Activated CD8-positive, alpha-beta T cell treated with anti-CD3 and anti-CD28 coated beads, Interleukin-2, amount 10 ng/mL, durations not matched to agents 7 days and 5 days (primary cell): Measurements from ENCODE around the gene OR14A2. TPM values are rescaled to one million over a fixed set of nuclear protein-coding genes. Genes with fewer than 3 reads are reported as not detected.
"Not testable (repeated sequence)": the region's sequence is repeated elsewhere in the genome, so short reads cannot be mapped to it uniquely, and the experiment has no call there.

Experiments used
- ATAC-seq: fragments of 150-1000 bp; cut with Tn5 transposase; one replicate; pipeline ENCODE4 v1.10.0; 2021; ENCODE audit warnings: moderate library complexity
- CTCF ChIA-PET: fragments of 350-600 bp; sonication (Branson Sonifier 250); formaldehyde crosslinking; loops from one replicate; lab custom pipeline; 2021; ENCODE audit warnings: antibody characterized with exemption; lab: Charles Lee
- POLR2A ChIA-PET: fragments of 350-600 bp; sonication (Branson Sonifier 250); formaldehyde crosslinking; loops from one replicate; lab custom pipeline; 2021; ENCODE audit warnings: antibody characterized with exemption; lab: Charles Lee
- DNase-seq: peaks from one replicate; pipeline ENCODE4 v3.0.0-alpha.2; 2020
- H3K27ac Mint-ChIP-seq: one replicate; pipeline ENCODE4 v1.8.0; 2021; ENCODE audit warnings: mild to moderate bottlenecking, mixed read lengths
- H3K27me3 Mint-ChIP-seq: one replicate; pipeline ENCODE4 v1.8.0; 2021; ENCODE audit warnings: low read depth, mixed read lengths
- H3K36me3 Mint-ChIP-seq: one replicate; pipeline ENCODE4 v1.8.0; 2021; ENCODE audit warnings: low read depth, mixed read lengths
- H3K4me1 Mint-ChIP-seq: one replicate; pipeline ENCODE4 v1.8.0; 2021; ENCODE audit warnings: low read depth, mixed read lengths
- H3K4me3 Mint-ChIP-seq: one replicate; pipeline ENCODE4 v1.8.0; 2021; ENCODE audit warnings: mild to moderate bottlenecking, mixed read lengths
- H3K9me3 Mint-ChIP-seq: one replicate; pipeline ENCODE4 v1.8.0; 2022; ENCODE audit warnings: mixed read lengths; ENCODE audit not compliant: insufficient read depth
- total RNA-seq, 2 experiments: library from RNA; stranded (reverse); gene quantifications; one replicate each; pipeline ENCODE4 v1.2.3, GENCODE V29; 2021

Gene OR14A2
- total RNA-seq, 2 experiments from 2014 or later = not detected

DNA sequence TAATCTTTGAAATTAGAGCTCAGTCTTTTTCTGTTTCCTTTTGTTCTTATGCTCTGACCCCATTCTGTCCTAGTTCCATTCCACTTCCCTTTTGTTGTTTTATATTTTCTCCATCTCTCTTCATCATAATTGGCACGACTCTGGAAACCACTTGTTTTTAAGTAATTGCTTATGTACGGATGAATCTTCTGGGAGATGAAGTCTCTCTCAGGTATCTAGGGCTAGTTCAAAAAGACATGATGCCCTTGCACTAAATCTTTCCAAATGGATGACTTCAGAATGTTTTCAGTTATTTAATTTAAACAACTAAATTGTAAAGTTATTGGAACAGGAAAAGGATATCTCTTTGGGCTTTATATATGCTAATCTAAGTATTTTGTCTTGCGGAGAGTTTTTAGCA is 31.4 kb downstream of the OR14A2 start, which contains the start of gene OR6F1:
Gene OR6F1 (minus strand): TSS at position 101 of the 400 bp plus-strand sequence. CDS start 3,891 bp downstream, outside the sequence.
- DNase-seq = no peak
- ChIA-PET POLR2A (no interaction called here), CTCF (no interaction called here)
- no peaks in the 10 kb centered on the region for H3K27me3 Mint-ChIP-seq
- no peaks in the 10 kb centered on the region for H3K4me1 Mint-ChIP-seq
- ATAC-seq = no peak
- no peak within 1 kb of the TSS for H3K4me3 Mint-ChIP-seq
- H3K27ac Mint-ChIP-seq = no peak within 1 kb of the TSS
- no peaks in the 10 kb centered on the region for H3K36me3 Mint-ChIP-seq
- H3K9me3 Mint-ChIP-seq = no peaks in the 10 kb centered on the region

- POLR2A ChIA-PET = no interaction called here
- Mint-ChIP-seq H3K4me1 (no peaks in the 10 kb centered on the region), H3K27me3 (no peaks in the 10 kb centered on the region), H3K27ac (no peak overlapping the region), H3K36me3 (no peaks in the 10 kb centered on the region), H3K4me3 (no peak overlapping the region), H3K9me3 (no peaks in the 10 kb centered on the region)
- no peak for DNase-seq
- CTCF ChIA-PET = no interaction called here
- no peak for ATAC-seq
Measured at GRCh38 chr1:247713753-247714152, 34.2 kb downstream of the OR14A2 start.

DNA sequence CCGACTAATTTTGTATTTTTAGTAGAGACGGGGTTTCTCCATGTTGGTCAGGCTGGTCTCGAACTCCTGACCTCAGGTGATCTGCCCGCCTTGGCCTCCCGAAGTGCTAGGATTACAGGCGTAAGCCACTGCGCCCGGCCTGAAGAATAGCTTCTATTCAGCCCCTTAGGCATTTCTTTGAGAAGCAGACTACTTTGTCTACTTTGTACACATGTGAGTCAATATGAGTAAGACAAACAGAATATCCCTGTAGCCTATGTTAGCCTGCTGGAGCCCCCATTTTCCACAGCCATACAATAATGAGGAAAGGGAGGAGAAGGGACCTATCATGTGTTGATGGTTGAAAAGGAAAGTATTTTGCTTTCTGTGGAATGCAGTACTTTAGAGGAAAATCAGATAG is 37.3 kb downstream of the OR14A2 start:
- DNase-seq, CTCF ChIA-PET, H3K4me1 Mint-ChIP-seq, H3K27me3 Mint-ChIP-seq, H3K9me3 Mint-ChIP-seq, H3K27ac Mint-ChIP-seq, H3K4me3 Mint-ChIP-seq, H3K36me3 Mint-ChIP-seq, ATAC-seq, POLR2A ChIA-PET: not testable (repeated sequence)

GRCh38 chr1:247701338-247701737 is 46.6 kb downstream of the OR14A2 start:
- POLR2A ChIA-PET = no interaction called here
- Mint-ChIP-seq H3K27me3 (no peaks in the 10 kb centered on the region), H3K36me3 (no peaks in the 10 kb centered on the region), H3K4me3 (no peak overlapping the region), H3K9me3 (no peaks in the 10 kb centered on the region), H3K27ac (no peak overlapping the region), H3K4me1 (no peaks in the 10 kb centered on the region)
- CTCF ChIA-PET = interaction anchor here (0.6 kb wide), 1 partner anchor 20 kb away, joined by 3 read pairs; no protein-coding TSS in a partner anchor
- ATAC-seq (no peak), DNase-seq (no peak)

- peak; percentile 58 for ATAC-seq
- H3K27me3 Mint-ChIP-seq = no peaks in the 10 kb centered on the region
- POLR2A ChIA-PET = no interaction called here
Measured at GRCh38 chr1:247681288-247681897, 66.5 kb downstream of the OR14A2 start.

DNA sequence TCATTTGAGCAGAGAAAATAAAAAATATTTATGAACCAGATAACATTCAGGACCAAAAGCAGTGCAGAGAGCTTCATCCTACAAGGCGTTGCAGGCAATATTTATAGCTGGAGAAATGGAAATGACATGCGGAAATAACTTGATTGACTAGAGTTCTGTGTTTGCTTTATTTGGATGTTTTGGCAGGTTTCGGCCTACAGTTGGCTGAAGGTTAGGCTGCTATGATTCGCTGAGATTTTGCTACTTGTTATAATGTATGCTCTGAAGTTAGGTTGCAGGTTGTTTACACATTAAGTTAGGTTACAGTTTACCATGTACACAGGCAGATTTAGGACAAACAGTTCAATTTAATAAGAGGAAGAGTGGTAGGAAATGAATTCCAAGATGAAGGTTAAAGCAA is 67.8 kb downstream of the OR14A2 start:
- POLR2A ChIA-PET = no interaction called here

More at GRCh38 chr1:247681288-247681897, 66.5 kb downstream of the OR14A2 start:
- no peak overlapping the region for H3K27ac Mint-ChIP-seq
- no peaks in the 10 kb centered on the region for H3K9me3 Mint-ChIP-seq
- H3K4me1 Mint-ChIP-seq = no peaks in the 10 kb centered on the region
- CTCF ChIA-PET = interaction anchor here (0.6 to 1.4 kb wide), 3 partner anchors 12 to 34 kb away, joined by 3 to 4 read pairs (median 3); no protein-coding TSS in a partner anchor
- H3K36me3 Mint-ChIP-seq = no peaks in the 10 kb centered on the region
- peak; percentile 60 for DNase-seq
- H3K4me3 Mint-ChIP-seq = no peak overlapping the region

DNA sequence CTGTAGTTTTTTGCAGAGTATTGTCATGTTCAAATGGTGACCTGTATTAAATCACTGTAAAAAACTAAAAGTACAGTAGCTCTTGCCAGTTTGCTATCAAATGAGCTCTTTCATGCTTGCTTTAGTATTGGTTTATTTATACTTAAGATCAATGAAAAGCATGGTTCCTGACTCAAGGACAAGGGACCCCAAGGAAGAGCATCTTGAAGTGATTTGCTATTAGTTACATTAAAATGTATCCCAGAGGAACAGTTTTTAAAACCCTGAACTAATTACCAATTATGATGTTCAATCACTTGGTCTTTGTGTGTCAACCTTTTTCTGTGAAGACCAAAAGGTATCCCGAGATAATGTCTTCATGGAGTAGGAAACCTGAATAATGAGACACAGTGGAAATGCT is 68.3 kb downstream of the OR14A2 start, which contains the start of gene OR13G1:
Gene OR13G1 (minus strand): TSS at position 101 of the 400 bp plus-strand sequence. CDS start 6,698 bp downstream, outside the sequence.
- Mint-ChIP-seq H3K4me1 (no peaks in the 10 kb centered on the region), H3K27me3 (no peaks in the 10 kb centered on the region), H3K27ac (no peak within 1 kb of the TSS), H3K36me3 (no peaks in the 10 kb centered on the region), H3K4me3 (no peak within 1 kb of the TSS), H3K9me3 (no peaks in the 10 kb centered on the region)
- ATAC-seq (no peak), DNase-seq (no peak)
- ChIA-PET CTCF (no interaction called here), POLR2A (no interaction called here)

More for the DNA sequence above, 67.8 kb downstream of the OR14A2 start:
- ATAC-seq (no peak), DNase-seq (no peak)
- no peaks in the 10 kb centered on the region for H3K36me3 Mint-ChIP-seq
- H3K27ac Mint-ChIP-seq = no peak overlapping the region
- no peaks in the 10 kb centered on the region for H3K9me3 Mint-ChIP-seq
- H3K4me1 Mint-ChIP-seq = no peaks in the 10 kb centered on the region
- CTCF ChIA-PET = interaction anchor here (1.4 kb wide), 1 partner anchor 14 kb away, joined by 4 read pairs; no protein-coding TSS in a partner anchor
- H3K27me3 Mint-ChIP-seq = no peaks in the 10 kb centered on the region
- H3K4me3 Mint-ChIP-seq = no peak overlapping the region

Other genes with a start within 250 kb of the OR14A2 start
- not detected for gene OR2C3, start 211.7 kb downstream of the OR14A2 start, total RNA-seq
- gene GCSAML, start 199.0 kb downstream of the OR14A2 start, total RNA-seq = not detected
- gene OR2G2, start 159.8 kb downstream of the OR14A2 start, total RNA-seq = not detected
- not detected for gene OR2G3, start 142.6 kb downstream of the OR14A2 start, total RNA-seq
- not detected for gene OR13G1, start 68.4 kb downstream of the OR14A2 start, total RNA-seq
- not detected for gene OR6F1, start 31.5 kb downstream of the OR14A2 start, total RNA-seq
- gene OR14K1, start 9.5 kb downstream of the OR14A2 start, total RNA-seq = not detected
- not detected for gene OR1C1, start 12.4 kb upstream of the OR14A2 start, total RNA-seq
- not detected for gene OR14A16, start 76.0 kb upstream of the OR14A2 start, total RNA-seq
- not detected for gene OR11L1, start 93.8 kb upstream of the OR14A2 start, total RNA-seq
- under 1 TPM; 0.21 to 0.74 TPM for gene TRIM58, start 109.0 kb upstream of the OR14A2 start, total RNA-seq
- not detected for gene OR2W3, start 147.4 kb upstream of the OR14A2 start, total RNA-seq
- not detected for gene OR2T8, start 172.1 kb upstream of the OR14A2 start, total RNA-seq
- gene OR2AJ1, start 176.7 kb upstream of the OR14A2 start, total RNA-seq = not detected
- gene OR2L8, start 200.7 kb upstream of the OR14A2 start, total RNA-seq = under 1 TPM in 1 of 2 experiments, not detected in 1; 0.29 TPM
- gene OR2AK2, start 217.1 kb upstream of the OR14A2 start, total RNA-seq = not detected